ENCODE data around the gene CCDC142. TPM values are rescaled to one million over a fixed set of nuclear protein-coding genes. Genes with fewer than 3 reads are reported as not detected.
"Not testable (repeated sequence)": the region's sequence is repeated elsewhere in the genome, so short reads cannot be mapped to it uniquely, and the experiment has no call there.

Gene CCDC142
- total RNA-seq, 2 donors from 2014 or later, result 20.5 to 39.2 TPM

GRCh38 chr2:74472086-74472944 lies 10.5 kb downstream of the CCDC142 start, which contains the start of gene MRPL53:
Gene MRPL53 (minus strand): TSS chr2:74472680. CDS start chr2:74472660, 20 bp downstream.
- TF ChIP-seq POLR2A (IDR thresholded peaks at IDR 0.05), result peak; percentile 59 to 91 (median 88)
- no peak for TF ChIP-seq CTCF (IDR thresholded peaks at IDR 0.05)
- intact Hi-C loops (cut with DNase I), result no loop called here
- peak; percentile 96 for ATAC-seq

GRCh38 chr2:74471332-74472065 lies 11.3 kb downstream of the CCDC142 start:
- Histone ChIP-seq H3K4me3 (peak overlapping the region; percentile 28 to 54), H3K4me1 (peaks cover 23% of the 10 kb centered on the region), H3K9me3 (no peaks in the 10 kb centered on the region), H3K36me3 (replicated peaks in 1 of 2; ENCODE audit: insufficient read depth in 1 of 2, low read depth in 2 of 2) (peaks cover 0 to 3% of the 10 kb centered on the region in 2 donors), H3K27ac (peak overlapping the region; percentile 73 to 92 (median 90)), H3K27me3 (no peaks in the 10 kb centered on the region)
- no peak for DNase-seq
- intact Hi-C loops (cut with DNase I), result no loop called here
- TF ChIP-seq POLR2A (IDR thresholded peaks at IDR 0.05), result no peak
- no peak for TF ChIP-seq CTCF (IDR thresholded peaks at IDR 0.05)
- ATAC-seq, result no peak
- 53 to 57% methylated on average over 16 of the region's 16 CpGs for WGBS, 2 donors

More at GRCh38 chr2:74472086-74472944, 10.5 kb downstream of the CCDC142 start, which contains the start of gene MRPL53:
- 0 to 1% methylated on average over 47 to 66 of the region's 66 CpGs for WGBS, 2 donors
- Histone ChIP-seq H3K4me1 (peaks cover 22% of the 10 kb centered on the region), H3K36me3 (replicated peaks in 1 of 2; ENCODE audit: insufficient read depth in 1 of 2, low read depth in 2 of 2) (peaks cover 0 to 3% of the 10 kb centered on the region in 2 donors), H3K27me3 (no peaks in the 10 kb centered on the region), H3K4me3 (peak within 1 kb of the TSS; percentile 28 to 54), H3K9me3 (no peaks in the 10 kb centered on the region), H3K27ac (peak within 1 kb of the TSS; percentile 73 to 92 (median 90))
- peak; percentile 94 to 96 (median 95) for DNase-seq

- H3K9me3 ChIP-seq; H3K36me3 ChIP-seq (replicated peaks in 1 of 2; ENCODE audit: insufficient read depth in 1 of 2, low read depth in 2 of 2); ATAC-seq; DNase-seq; H3K27me3 ChIP-seq; H3K27ac ChIP-seq; intact Hi-C loops (cut with DNase I); H3K4me3 ChIP-seq: not testable (repeated sequence)
- 89 to 90% methylated on average over 9 to 12 of the region's 12 CpGs for WGBS, 2 donors
- TF ChIP-seq POLR2A (IDR thresholded peaks at IDR 0.05), result peak in 1 of 3 donors; percentile 6
- H3K4me1 ChIP-seq, result peaks cover 30% of the 10 kb centered on the region
These were observed 12.1 kb downstream of the CCDC142 start for GRCh38 chr2:74470742-74471141.

GRCh38 chr2:74464406-74464805 lies 18.4 kb downstream of the CCDC142 start:
- TF ChIP-seq POLR2A (IDR thresholded peaks at IDR 0.05) (no peak), CTCF (IDR thresholded peaks at IDR 0.05) (no peak)
- Histone ChIP-seq H3K36me3 (replicated peaks in 1 of 2; ENCODE audit: insufficient read depth in 1 of 2, low read depth in 2 of 2) (no peaks in the 10 kb centered on the region), H3K27me3 (no peaks in the 10 kb centered on the region), H3K27ac (peak overlapping the region in 3 of 4 donors; percentile 64 to 89 (median 85)), H3K9me3 (no peaks in the 10 kb centered on the region), H3K4me3 (peak overlapping the region; percentile 92 to 93), H3K4me1 (peaks cover 33% of the 10 kb centered on the region)
- 4 to 7% methylated on average over 10 to 13 of the region's 13 CpGs for WGBS, 2 donors
- DNase-seq, result no peak
- peak; percentile 4 for ATAC-seq
- intact Hi-C loops (cut with DNase I), result no loop called here

- intact Hi-C loops (cut with DNase I), result no loop called here
- WGBS, 2 donors, result 80 to 87% methylated on average over 4 of the region's 4 CpGs
- Histone ChIP-seq H3K4me1 (peaks cover 41% of the 10 kb centered on the region), H3K27ac (no peak overlapping the region), H3K27me3 (no peaks in the 10 kb centered on the region), H3K36me3 (replicated peaks in 1 of 2; ENCODE audit: insufficient read depth in 1 of 2, low read depth in 2 of 2) (no peaks in the 10 kb centered on the region), H3K4me3 (no peak overlapping the region), H3K9me3 (no peaks in the 10 kb centered on the region)
- TF ChIP-seq POLR2A (IDR thresholded peaks at IDR 0.05) (no peak), CTCF (IDR thresholded peaks at IDR 0.05) (no peak)
- ATAC-seq (no peak), DNase-seq (no peak)
These were observed 20.1 kb downstream of the CCDC142 start for GRCh38 chr2:74462786-74463105.

Data from body of pancreas (tissue), 4 donors.